Caki2 (cell line): ENCODE results near the gene IQCB1. TPM values are rescaled to one million over a fixed set of nuclear protein-coding genes. Genes with fewer than 3 reads are reported as not detected.

Experiments used
- total RNA-seq: library from RNA; depleted of rRNA; stranded (reverse); fragments of >200 nt; shearing (Covaris generic); gene quantifications from 2 replicates; pipeline ENCODE4 v1.2.3, GENCODE V29; 2014; ENCODE audit warnings: low replicate concordance; rRNA removed

Gene IQCB1
- total RNA-seq, 1 experiment from 2014 or later: 13.6 TPM

Other genes with a start within 250 kb of the IQCB1 start
- gene FBXO40, start 241.7 kb downstream of the IQCB1 start, total RNA-seq: not detected in 2 replicates
- gene HCLS1, start 174.2 kb downstream of the IQCB1 start, total RNA-seq: not detected in 2 replicates
- gene GOLGB1, start 85.3 kb downstream of the IQCB1 start, total RNA-seq: 3.9 and 5.0 TPM in 2 replicates
- 0.88 TPM in 1 of 2 replicates, not detected in the other for gene EAF2, start 149 bp upstream of the IQCB1 start, total RNA-seq
- gene SLC15A2, start 59.3 kb upstream of the IQCB1 start, total RNA-seq: not detected in 2 replicates
- not detected in 2 replicates for gene ILDR1, start 187.2 kb upstream of the IQCB1 start, total RNA-seq
- not detected in 2 replicates for gene CD86, start 220.3 kb upstream of the IQCB1 start, total RNA-seq